K562 (cell line): ENCODE measurements around the gene CXXC4. TPM values are rescaled to one million over a fixed set of nuclear protein-coding genes. Genes with fewer than 3 reads are reported as not detected.

ENCODE experiments used
- ATAC-seq: fragments of 200-7000 bp; cut with Tn5 transposase; 3 replicates; pipeline ENCODE4 v1.9.1; 2020; ENCODE audit warnings: moderate library complexity
- BruUV-seq: library from RNA; stranded (reverse); fragments of 400-500 nt; replicated peaks from 2 replicates; lab custom pipeline; 2021; lab: Mats Ljungman, UMichigan
- CTCF ChIA-PET: fragments of 300-600 bp; formaldehyde crosslinking; extraction: SDS; loops from one replicate; lab custom pipeline; 2021; ENCODE audit warnings: low intra/inter-chr PET ratio; lab: Yijun Ruan, JAX
- POLR2A ChIA-PET: fragments of 300-600, 350-650 bp; sonication (Branson Sonifier 250); formaldehyde crosslinking; extraction: SDS; loops from one replicate; lab custom pipeline; 2021; ENCODE audit warnings: antibody characterized with exemption, inconsistent platforms; lab: Yijun Ruan, JAX
- DNase-seq, 4 experiments: peaks; one replicate each; pipeline versions ENCODE4 v3.0.0 to v3.0.0-alpha.2; 2011 to 2018; ENCODE audit warnings: low spot score in 3 of 4, mixed read lengths in 3 of 4; ENCODE audit errors: extremely low read depth in 1 of 4
- FAIRE-seq: peaks from 2 replicates; lab custom pipeline; 2011; peaks lifted over from hg19 to GRCh38; lab: Jason Lieb, UNC
- H2AFZ ChIP-seq: 2 replicates; pipeline ENCODE4 v1.6.0; 2011; ENCODE audit warnings: low read depth, low read length, control low read depth, inconsistent platforms
- H3K27ac ChIP-seq: fragments of 200-600 bp; 3 replicates; pipeline ENCODE4 v1.8.0; 2011; ENCODE audit warnings: low read depth, mild to moderate bottlenecking, control low read depth, inconsistent platforms, low read length, moderate library complexity, mixed read lengths; ENCODE audit errors: extremely low read depth
- H3K27me3 ChIP-seq, 2 experiments: fragments of 300-600 bp in 1 of 2; 2 replicates in 1 of 2; 3 replicates in 1 of 2; pipeline versions ENCODE4 v1.6.0 to v1.8.0; 2011; ENCODE audit warnings: inconsistent platforms in 2 of 2, low read length in 2 of 2, mild to moderate bottlenecking in 1 of 2, mixed read lengths in 1 of 2, moderate library complexity in 1 of 2; ENCODE audit not compliant: control insufficient read depth in 2 of 2, insufficient read depth in 2 of 2
- H3K36me3 ChIP-seq: fragments of 300-600 bp; 3 replicates; pipeline ENCODE4 v1.8.0; 2011; ENCODE audit warnings: mild to moderate bottlenecking, low read length, inconsistent platforms; ENCODE audit not compliant: control insufficient read depth, insufficient read depth
- H3K4me1 ChIP-seq, 2 experiments: fragments of 200-600 bp in 1 of 2; replicated peaks in 1 of 2; 2 replicates in 1 of 2; 3 replicates in 1 of 2; pipeline versions ENCODE4 v1.5.1 to v1.8.0; 2011; ENCODE audit warnings: inconsistent platforms in 2 of 2, low read length in 2 of 2, mild to moderate bottlenecking in 1 of 2, mixed read lengths in 1 of 2, moderate library complexity in 1 of 2; ENCODE audit not compliant: control insufficient read depth in 2 of 2, insufficient read depth in 2 of 2
- H3K4me2 ChIP-seq: 2 replicates; pipeline ENCODE4 v1.6.1; 2011; ENCODE audit warnings: low read length, control low read depth, inconsistent platforms, mixed read lengths; ENCODE audit not compliant: insufficient read depth
- H3K4me3 ChIP-seq: fragments of 200-600 bp; sonication (generic), shearing (Covaris generic); 2 replicates; pipeline ENCODE4 v1.5.1; 2016; ENCODE audit warnings: control low read depth, inconsistent platforms
- H3K79me2 ChIP-seq: fragments of 200-600 bp; 3 replicates; pipeline ENCODE4 v1.8.0; 2011; ENCODE audit warnings: low read length, inconsistent platforms; ENCODE audit not compliant: control insufficient read depth, insufficient read depth
- H3K9ac ChIP-seq, 2 experiments: 2 replicates each; pipeline versions ENCODE4 v1.6.0 to v1.6.1; 2011; ENCODE audit warnings: low read depth in 2 of 2, low read length in 2 of 2, control low read depth in 1 of 2, inconsistent platforms in 1 of 2, mild to moderate bottlenecking in 1 of 2, mixed read lengths in 1 of 2; ENCODE audit not compliant: insufficient read depth in 1 of 2
- H3K9me1 ChIP-seq: one replicate; pipeline ENCODE4 v1.6.0; 2011; ENCODE audit warnings: inconsistent platforms, mild to moderate bottlenecking, low read length, moderate library complexity; ENCODE audit not compliant: control insufficient read depth, insufficient read depth
- H3K9me3 ChIP-seq: replicated peaks from 2 replicates; pipeline ENCODE4 v1.5.1; 2011; ENCODE audit warnings: low read depth, low read length, inconsistent platforms; ENCODE audit not compliant: control insufficient read depth, insufficient read depth
- H4K20me1 ChIP-seq: replicated peaks from 2 replicates; pipeline ENCODE4 v1.6.1; 2011; ENCODE audit warnings: low read length, inconsistent platforms, mixed read lengths; ENCODE audit not compliant: control insufficient read depth, insufficient read depth
- HMG20B ChIP-seq: fragments of 250-450 bp; sonication (Bioruptor Pico); IDR thresholded peaks from 2 replicates; pipeline ENCODE4 v1.5.0; 2021; ENCODE audit warnings: mild to moderate bottlenecking
- SRSF1 ChIP-seq: fragments of 200-400 bp; formaldehyde crosslinking; IDR thresholded peaks from 2 replicates; pipeline ENCODE4 v1.6.1; 2017; ENCODE audit warnings: mild to moderate bottlenecking, low read depth, low read length, moderate library complexity
- TAF15 ChIP-seq: fragments of 200-400 bp; formaldehyde crosslinking; IDR thresholded peaks from 2 replicates; pipeline ENCODE4 v1.6.1; 2017; ENCODE audit warnings: mild to moderate bottlenecking, low read depth, low read length, moderate library complexity
- TAL1 ChIP-seq: fragments of 450-650 bp; IDR thresholded peaks from 2 replicates; pipeline ENCODE4 v1.6.1; 2016; ENCODE audit warnings: mild to moderate bottlenecking
- ZNF146 ChIP-seq: IDR thresholded peaks from one replicate; pipeline ENCODE4 v1.6.1; 2018; ENCODE audit warnings: missing compliant biosample characterization; ENCODE audit not compliant: unreplicated experiment
- ZNF778 ChIP-seq: fragments of 450-650 bp; formaldehyde crosslinking; IDR thresholded peaks from 2 replicates; pipeline ENCODE4 v1.4.0; 2020; ENCODE audit warnings: mild to moderate bottlenecking, moderate library complexity
- WGBS: fragments of 100-300 bp; shearing (Covaris generic); methylation state at CpG from one replicate; pipeline ENCODE4 v1.1.6; 2016; ENCODE audit warnings: low coverage, mixed read lengths; ENCODE audit not compliant: insufficient coverage; ENCODE audit errors: missing lambda C conversion rate; 5-methylcytosine and 5-hydroxymethylcytosine counted together
- in situ Hi-C: fragments of 300-500 bp; cut with MboI; formaldehyde crosslinking; loops from 4 replicates; pipeline ENCODE4 v1.15.0; 2018; ENCODE audit warnings: inconsistent platforms, mixed read lengths
- intact Hi-C: fragments of 100-400 bp; cut with micrococcal nuclease; formaldehyde crosslinking; loops from 2 replicates; pipeline ENCODE4 v1.14.2; 2022
- polyA plus RNA-seq, 8 experiments: library from polyadenylated mRNA; depleted of rRNA in 4 of 8; stranded (reverse) in 5 of 8; unstranded in 3 of 8; fragments of >200 nt; fragmentation: Nextera tagmentation in 2 of 8; fragmentation: Illumina TruSeq in 1 of 8; extraction: Ambion mirVana in 2 of 8; extraction: Trizol in 1 of 8; gene quantifications; 2 replicates each; pipeline versions ENCODE4 v1.2.1 to v1.2.3, GENCODE V29; 2011 to 2014; ENCODE audit warnings: inconsistent platforms in 1 of 8, missing spikeins in 1 of 8
- total RNA-seq, 7 experiments: library from RNA; depleted of rRNA in 6 of 7; stranded (reverse); fragments of >200 nt in 6 of 7; fragmentation: Illumina TruSeq in 2 of 7; extraction: Trizol in 2 of 7; gene quantifications; 2 replicates each; pipeline versions ENCODE4 v1.2.1 to v1.2.3, GENCODE V29; 2011 to 2021; ENCODE audit warnings: low replicate concordance in 1 of 7
- TF ChIP-seq, protein P1 (sequence below): IDR thresholded peaks from 2 replicates; pipeline ENCODE4 v1.6.1; 2011; ENCODE audit not compliant: insufficient read length; ENCODE audit errors: extremely low read depth
- TF ChIP-seq, protein P2 (sequence below): fragments of 450-650 bp; IDR thresholded peaks from 2 replicates; pipeline ENCODE4 v1.6.1; 2016; ENCODE audit warnings: low read depth, mild to moderate bottlenecking, moderate library complexity
- TF ChIP-seq, protein P3 (sequence below), 2 experiments: IDR thresholded peaks in 1 of 2; conservative IDR thresholded peaks in 1 of 2; 2 replicates each; pipeline ENCODE4 v1.6.1; 2016; ENCODE audit warnings: low read depth in 2 of 2, mild to moderate bottlenecking in 1 of 2, missing compliant biosample characterization in 1 of 2, missing genetic modification characterization in 1 of 2, moderate library complexity in 1 of 2

CXXC4 gene
- total and polyA plus RNA-seq, 9 of the 15 experiments (the other 6 are each of a cell fraction or from before 2014, with no cell fraction given) = not detected

DNA sequence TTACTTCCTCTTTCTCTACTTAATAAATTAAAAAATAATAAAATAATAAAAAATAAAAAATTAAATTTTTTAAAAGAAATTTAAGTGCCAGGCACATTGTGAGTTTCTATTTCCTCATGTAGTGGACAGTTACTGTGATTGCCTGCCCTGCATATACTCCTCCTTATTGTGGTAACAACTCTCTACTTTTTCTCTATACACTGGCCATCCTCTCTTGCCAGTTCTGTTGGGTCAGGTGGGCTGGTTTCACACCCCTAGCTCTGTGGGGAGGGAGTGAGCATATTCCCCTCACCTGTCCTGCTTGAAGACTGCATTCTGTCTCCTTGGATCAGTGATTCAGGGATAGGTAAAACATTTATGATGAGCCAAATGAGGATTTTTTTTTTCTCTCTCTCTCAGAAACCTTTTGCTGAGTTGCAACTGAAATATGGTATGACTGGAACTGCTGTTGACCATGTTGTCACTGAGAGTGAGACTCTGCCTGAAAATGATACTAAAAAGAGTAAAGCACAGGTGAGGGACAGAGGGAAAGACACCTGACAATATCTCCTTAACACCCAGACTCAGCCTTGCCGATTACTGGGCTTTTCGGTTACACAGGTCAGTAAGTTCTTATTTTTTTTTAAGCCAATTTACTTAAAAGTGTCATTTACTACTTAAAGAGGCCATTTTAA, 37.2 kb downstream of the CXXC4 start:
- ATAC-seq (no peak), DNase-seq (no peak), FAIRE-seq (no peak)
- H3K9ac ChIP-seq = no peak overlapping the region
- H3K36me3 ChIP-seq = no peaks in the 10 kb centered on the region
- no peak overlapping the region for H3K4me3 ChIP-seq
- H3K79me2 ChIP-seq = no peaks in the 10 kb centered on the region
- H3K4me1 ChIP-seq = no peaks in the 10 kb centered on the region
- WGBS = 3% methylated on average over 2 of the region's 2 CpGs
- in situ Hi-C loops = no loop called here
- H4K20me1 ChIP-seq = no peaks in the 10 kb centered on the region
- no peaks in the 10 kb centered on the region for H3K9me1 ChIP-seq
- no peak overlapping the region for H2AFZ ChIP-seq
- H3K27me3 ChIP-seq = no peaks in the 10 kb centered on the region
- intact Hi-C loops = no loop called here
- H3K27ac ChIP-seq = no peak overlapping the region
- H3K4me2 ChIP-seq = no peak overlapping the region
- ChIA-PET CTCF (no interaction called here), POLR2A (no interaction called here)
- H3K9me3 ChIP-seq = no peaks in the 10 kb centered on the region
- BruUV-seq = no TSS peak
- TF ChIP-seq TAL1 (no peak), ZNF778 (CRISPR knock-in tag) (no peak), TAF15 (no peak), HMG20B (CRISPR knock-in tag) (no peak), SRSF1 (no peak), ZNF146 (no peak)
- TF ChIP-seq, protein P1, sequence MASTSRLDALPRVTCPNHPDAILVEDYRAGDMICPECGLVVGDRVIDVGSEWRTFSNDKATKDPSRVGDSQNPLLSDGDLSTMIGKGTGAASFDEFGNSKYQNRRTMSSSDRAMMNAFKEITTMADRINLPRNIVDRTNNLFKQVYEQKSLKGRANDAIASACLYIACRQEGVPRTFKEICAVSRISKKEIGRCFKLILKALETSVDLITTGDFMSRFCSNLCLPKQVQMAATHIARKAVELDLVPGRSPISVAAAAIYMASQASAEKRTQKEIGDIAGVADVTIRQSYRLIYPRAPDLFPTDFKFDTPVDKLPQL = no peak
- TF ChIP-seq, protein P2, sequence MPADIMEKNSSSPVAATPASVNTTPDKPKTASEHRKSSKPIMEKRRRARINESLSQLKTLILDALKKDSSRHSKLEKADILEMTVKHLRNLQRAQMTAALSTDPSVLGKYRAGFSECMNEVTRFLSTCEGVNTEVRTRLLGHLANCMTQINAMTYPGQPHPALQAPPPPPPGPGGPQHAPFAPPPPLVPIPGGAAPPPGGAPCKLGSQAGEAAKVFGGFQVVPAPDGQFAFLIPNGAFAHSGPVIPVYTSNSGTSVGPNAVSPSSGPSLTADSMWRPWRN = no peak
- TF ChIP-seq, protein P3, sequence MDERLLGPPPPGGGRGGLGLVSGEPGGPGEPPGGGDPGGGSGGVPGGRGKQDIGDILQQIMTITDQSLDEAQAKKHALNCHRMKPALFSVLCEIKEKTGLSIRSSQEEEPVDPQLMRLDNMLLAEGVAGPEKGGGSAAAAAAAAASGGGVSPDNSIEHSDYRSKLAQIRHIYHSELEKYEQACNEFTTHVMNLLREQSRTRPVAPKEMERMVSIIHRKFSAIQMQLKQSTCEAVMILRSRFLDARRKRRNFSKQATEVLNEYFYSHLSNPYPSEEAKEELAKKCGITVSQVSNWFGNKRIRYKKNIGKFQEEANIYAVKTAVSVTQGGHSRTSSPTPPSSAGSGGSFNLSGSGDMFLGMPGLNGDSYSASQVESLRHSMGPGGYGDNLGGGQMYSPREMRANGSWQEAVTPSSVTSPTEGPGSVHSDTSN (CRISPR knock-in tag; IDR thresholded peaks at IDR 0.05; ENCODE audit: low read depth) = no peak
- TF ChIP-seq, protein P3 (tag; conservative IDR thresholded peaks at IDR 0.05; ENCODE audit: low read depth) = no peak
